OCI-LY3 (cell line): Measurements from ENCODE around the gene ERMAP.

Experiments used
- H2AFZ ChIP-seq: fragments of 200-600, 300-600 bp; shearing (Covaris generic); 2 replicates; pipeline ENCODE4 v1.6.0; 2014; ENCODE audit warnings: antibody characterized with exemption, low read depth, low read length
- H3K27ac ChIP-seq: fragments of 200-600, 300-600 bp; sonication (generic); 2 replicates; pipeline ENCODE4 v1.5.1; 2014; ENCODE audit warnings: mild to moderate bottlenecking, low read length, moderate library complexity, mixed read lengths
- H3K27me3 ChIP-seq: fragments of 200-600, 300-600 bp; sonication (generic); 2 replicates; pipeline ENCODE4 v1.6.1; 2014; ENCODE audit warnings: low read depth, low read length, mixed read lengths
- H3K36me3 ChIP-seq: fragments of 200-600, 300-600 bp; sonication (generic); replicated peaks from 2 replicates; pipeline ENCODE3; 2014; ENCODE audit warnings: low read depth, low read length, mixed read lengths
- H3K4me1 ChIP-seq: fragments of 300-600, 200-600 bp; sonication (generic); 2 replicates; pipeline ENCODE4 v1.6.1; 2014; ENCODE audit warnings: low read length, mixed read lengths
- H3K4me2 ChIP-seq: fragments of 200-600, 300-600 bp; sonication (generic); 2 replicates; pipeline ENCODE4 v1.6.1; 2014; ENCODE audit warnings: low read length, mixed read lengths
- H3K4me3 ChIP-seq: fragments of 300-600, 200-600 bp; sonication (generic); 2 replicates; pipeline ENCODE4 v1.5.1; 2014; ENCODE audit warnings: antibody characterized with exemption, mild to moderate bottlenecking, low read length, moderate library complexity
- H3K79me2 ChIP-seq: fragments of 300-600, 200-600 bp; shearing (Covaris generic); 2 replicates; pipeline ENCODE4 v1.6.1; 2014; ENCODE audit warnings: mild to moderate bottlenecking, low read length, mixed read lengths
- H3K9ac ChIP-seq: fragments of 300-600, 200-600 bp; shearing (Covaris generic); 2 replicates; pipeline ENCODE4 v1.6.0; 2014; ENCODE audit warnings: mild to moderate bottlenecking, low read length, moderate library complexity
- H3K9me3 ChIP-seq: fragments of 200-600, 300-600 bp; shearing (Covaris generic); 2 replicates; pipeline ENCODE4 v1.6.1; 2014; ENCODE audit warnings: low read length, mixed read lengths; ENCODE audit not compliant: insufficient read depth
- H4K20me1 ChIP-seq: fragments of 200-600, 300-600 bp; sonication (generic); 2 replicates; pipeline ENCODE4 v1.6.1; 2016; ENCODE audit warnings: low read length, mixed read lengths; ENCODE audit not compliant: insufficient read depth
- CTCF ChIP-seq: fragments of 200-600, 300-600 bp; sonication (generic); IDR thresholded peaks from 2 replicates; pipeline ENCODE4 v1.5.1; 2014; ENCODE audit warnings: antibody characterized with exemption, low read length, low read depth
- EZH2phosphoT487 ChIP-seq: fragments of 200-600 bp; shearing (Covaris generic); IDR thresholded peaks from 2 replicates; pipeline ENCODE4 v1.6.1; 2018; ENCODE audit warnings: antibody characterized with exemption, mixed run types, low read depth

The ERMAP gene

GRCh38 chr1:42784946-42785693 is 31.8 kb upstream of the ERMAP start, which contains the start of gene TMEM269:
Gene TMEM269 (plus strand): TSS chr1:42784991. CDS start chr1:42789894, 4,903 bp downstream.
- no peaks in the 10 kb centered on the region for H3K27me3 ChIP-seq
- H4K20me1 ChIP-seq, result no peaks in the 10 kb centered on the region
- TF ChIP-seq EZH2phosphoT487 (no peak), CTCF (no peak)
- H3K9me3 ChIP-seq, result no peaks in the 10 kb centered on the region
- no peak within 1 kb of the TSS for H3K4me2 ChIP-seq
- no peak within 1 kb of the TSS for H2AFZ ChIP-seq
- no peak within 1 kb of the TSS for H3K4me3 ChIP-seq
- no peak within 1 kb of the TSS for H3K9ac ChIP-seq
- H3K79me2 ChIP-seq, result no peaks in the 10 kb centered on the region
- H3K4me1 ChIP-seq, result no peaks in the 10 kb centered on the region
- no peak within 1 kb of the TSS for H3K27ac ChIP-seq
- H3K36me3 ChIP-seq, result no peaks in the 10 kb centered on the region

- Histone ChIP-seq H3K4me3 (no peak overlapping the region), H2AFZ (no peak overlapping the region)
These were observed 30.8 kb upstream of the ERMAP start for GRCh38 chr1:42786097-42786496.

GRCh38 chr1:42788021-42788420 is 28.9 kb upstream of the ERMAP start:
- no peaks in the 10 kb centered on the region for H3K27me3 ChIP-seq
- H3K27ac ChIP-seq, result no peak overlapping the region
- TF ChIP-seq EZH2phosphoT487, result no peak
- TF ChIP-seq CTCF, result no peak
- H2AFZ ChIP-seq, result no peak overlapping the region
- H3K9me3 ChIP-seq, result no peaks in the 10 kb centered on the region
- H3K4me1 ChIP-seq, result no peaks in the 10 kb centered on the region
- no peaks in the 10 kb centered on the region for H3K36me3 ChIP-seq
- H3K9ac ChIP-seq, result no peak overlapping the region
- H3K4me3 ChIP-seq, result no peak overlapping the region
- no peaks in the 10 kb centered on the region for H3K79me2 ChIP-seq
- H4K20me1 ChIP-seq, result no peaks in the 10 kb centered on the region
- no peak overlapping the region for H3K4me2 ChIP-seq

More at GRCh38 chr1:42786097-42786496, 30.8 kb upstream of the ERMAP start:
- Histone ChIP-seq H3K9ac (no peak overlapping the region), H3K9me3 (no peaks in the 10 kb centered on the region), H3K4me1 (no peaks in the 10 kb centered on the region), H3K79me2 (no peaks in the 10 kb centered on the region), H3K4me2 (no peak overlapping the region), H3K36me3 (no peaks in the 10 kb centered on the region), H3K27me3 (no peaks in the 10 kb centered on the region), H3K27ac (no peak overlapping the region), H4K20me1 (no peaks in the 10 kb centered on the region)
- TF ChIP-seq EZH2phosphoT487 (no peak), CTCF (no peak)

- H3K27ac ChIP-seq, result no peak overlapping the region
- no peak overlapping the region for H3K9ac ChIP-seq
- no peaks in the 10 kb centered on the region for H3K79me2 ChIP-seq
- H3K4me2 ChIP-seq, result no peak overlapping the region
- TF ChIP-seq CTCF (no peak), EZH2phosphoT487 (no peak)
- H2AFZ ChIP-seq, result no peak overlapping the region
- H3K27me3 ChIP-seq, result no peaks in the 10 kb centered on the region
- H3K4me1 ChIP-seq, result no peaks in the 10 kb centered on the region
- no peaks in the 10 kb centered on the region for H4K20me1 ChIP-seq
- no peaks in the 10 kb centered on the region for H3K36me3 ChIP-seq
- no peak overlapping the region for H3K4me3 ChIP-seq
- H3K9me3 ChIP-seq, result no peaks in the 10 kb centered on the region
These were observed 23.1 kb upstream of the ERMAP start for GRCh38 chr1:42793824-42794223.
